Panc1 (cell line): Measurements from ENCODE around the gene PNRC1. TPM values are rescaled to one million over a fixed set of nuclear protein-coding genes. Genes with fewer than 3 reads are reported as not detected.

Experiments
- ATAC-seq: fragments of 200-7000 bp; cut with Tn5 transposase; 2 replicates; pipeline ENCODE4 v1.9.1; 2020; ENCODE audit warnings: mild to moderate bottlenecking, moderate library complexity
- BruUV-seq: library from RNA; stranded (reverse); fragments of 400-500 nt; replicated peaks from 2 replicates; lab custom pipeline; 2021; lab: Mats Ljungman, UMichigan
- CTCF ChIA-PET: fragments of 300-600 bp; sonication (Branson Sonifier 250); formaldehyde crosslinking; loops from one replicate; lab custom pipeline; 2022; ENCODE audit warnings: antibody characterized with exemption; lab: Charles Lee
- POLR2A ChIA-PET: fragments of 300-600 bp; sonication (Branson Sonifier 250); formaldehyde crosslinking; loops from one replicate; lab custom pipeline; 2022; ENCODE audit warnings: antibody characterized with exemption; lab: Charles Lee
- DNase-seq: peaks from one replicate; pipeline ENCODE4 v3.0.0-alpha.2; 2010; ENCODE audit warnings: low read depth, low spot score
- H3K27ac ChIP-seq: 2 replicates; pipeline ENCODE4 v1.5.1; 2011; ENCODE audit warnings: mild to moderate bottlenecking, low read length, inconsistent platforms
- H3K27me3 ChIP-seq: fragments of 200-500 bp; sonication (Bioruptor generic); 2 replicates; pipeline ENCODE4 v1.6.0; 2014; ENCODE audit warnings: low read length, inconsistent platforms; ENCODE audit not compliant: control insufficient read depth, insufficient read depth
- H3K36me3 ChIP-seq: fragments of 200-500 bp; sonication (Bioruptor generic); 2 replicates; pipeline ENCODE4 v1.5.1; 2014; ENCODE audit warnings: inconsistent platforms, mild to moderate bottlenecking, low read length, moderate library complexity; ENCODE audit not compliant: control insufficient read depth, insufficient read depth
- H3K4me1 ChIP-seq: 2 replicates; pipeline ENCODE4 v1.5.1; 2011; ENCODE audit warnings: inconsistent platforms, mild to moderate bottlenecking, low read length, moderate library complexity; ENCODE audit not compliant: control insufficient read depth, insufficient read depth
- H3K4me3 ChIP-seq, 2 experiments: 2 replicates each; pipeline ENCODE4 v1.5.1; 2011 to 2012; ENCODE audit warnings: low read depth in 2 of 2, low read length in 2 of 2, mild to moderate bottlenecking in 2 of 2, inconsistent platforms in 1 of 2, moderate library complexity in 1 of 2
- H3K9me3 ChIP-seq: fragments of 200-500 bp; sonication (Bioruptor generic); 2 replicates; pipeline ENCODE4 v1.5.1; 2014; ENCODE audit warnings: low read depth, mild to moderate bottlenecking, inconsistent platforms, low read length, moderate library complexity; ENCODE audit not compliant: control insufficient read depth, insufficient read depth
- CTCF ChIP-seq: fragments of 450-650 bp; IDR thresholded peaks from 2 replicates; pipeline ENCODE4 v1.5.1; 2017; ENCODE audit warnings: mild to moderate bottlenecking
- POLR2AphosphoS5 ChIP-seq: IDR thresholded peaks from 2 replicates; pipeline ENCODE4 v1.6.1; 2012; ENCODE audit warnings: mild to moderate bottlenecking, low read depth, low read length, moderate library complexity
- REST ChIP-seq, 2 experiments: IDR thresholded peaks; 2 replicates each; pipeline ENCODE4 v1.6.1; 2011 to 2012; ENCODE audit warnings: low read depth in 2 of 2, control low read depth in 1 of 2, low read length in 1 of 2, mild to moderate bottlenecking in 1 of 2, moderate library complexity in 1 of 2; ENCODE audit not compliant: insufficient read depth in 1 of 2
- SIN3A ChIP-seq: IDR thresholded peaks from 2 replicates; pipeline ENCODE4 v1.6.1; 2012; ENCODE audit warnings: low read depth, mild to moderate bottlenecking, low read length, moderate library complexity, borderline replicate concordance; ENCODE audit not compliant: insufficient read depth
- TCF7L2 ChIP-seq: IDR thresholded peaks from 2 replicates; pipeline ENCODE4 v1.6.1; 2011; ENCODE audit warnings: mild to moderate bottlenecking, low read depth, low read length, inconsistent platforms
- in situ Hi-C: cut with HindIII; loops from 2 replicates; pipeline ENCODE4 v1.10.0; 2016; ENCODE audit warnings: low sequenced_read_pairs, low pct_unique_long_range_greater_than_20kb
- intact Hi-C: fragments of 100-400 bp; cut with micrococcal nuclease; formaldehyde crosslinking; loops from one replicate; pipeline ENCODE4 v1.10.0; 2022; ENCODE audit not compliant: unreplicated experiment
- total RNA-seq: library from RNA; stranded (reverse); gene quantifications from one replicate; pipeline ENCODE4 v1.2.1, GENCODE V29; 2021; ENCODE audit not compliant: unreplicated experiment

PNRC1 gene
- total RNA-seq, 1 experiment from 2014 or later = 63.5 TPM

GRCh38 chr6:89118931-89119330 lies 38.4 kb downstream of the PNRC1 start:
- TF ChIP-seq CTCF (no peak), TCF7L2 (no peak), REST (IDR thresholded peaks at IDR 0.05; ENCODE audit: insufficient read depth in 1 of 2, low read depth in 2 of 2, low read length in 1 of 2) (no peak), POLR2AphosphoS5 (no peak), SIN3A (no peak)
- in situ Hi-C loops = no loop called here
- Histone ChIP-seq H3K4me1 (peaks cover 5% of the 10 kb centered on the region; the same call in 1 of the 2 replicates), H3K27me3 (peaks cover 6% of the 10 kb centered on the region; the same call in 1 of the 2 replicates), H3K4me3 (no peak overlapping the region), H3K9me3 (no peaks in the 10 kb centered on the region), H3K27ac (no peak overlapping the region), H3K36me3 (no peaks in the 10 kb centered on the region)
- ChIA-PET POLR2A (no interaction called here), CTCF (no interaction called here)
- ATAC-seq (no peak), DNase-seq (no peak)
- no TSS peak for BruUV-seq
- intact Hi-C loops = no loop called here

- peaks cover 6% of the 10 kb centered on the region; the same call in 1 of the 2 replicates for H3K27me3 ChIP-seq
- no peaks in the 10 kb centered on the region for H3K9me3 ChIP-seq
- DNase-seq (no peak), ATAC-seq (no peak)
- H3K36me3 ChIP-seq = no peaks in the 10 kb centered on the region
- H3K27ac ChIP-seq = no peak overlapping the region
- in situ Hi-C loops = no loop called here
- POLR2A ChIA-PET = no interaction called here
- intact Hi-C loops = loop anchor here (10.0 kb wide), 1 partner anchor 136 kb away; no protein-coding TSS in a partner anchor
- BruUV-seq = no TSS peak
- CTCF ChIA-PET = no interaction called here
- peaks cover 5% of the 10 kb centered on the region; the same call in 1 of the 2 replicates for H3K4me1 ChIP-seq
- H3K4me3 ChIP-seq = no peak overlapping the region
- no peak for TF ChIP-seq TCF7L2
- TF ChIP-seq SIN3A = no peak
- no peak for TF ChIP-seq POLR2AphosphoS5
Observed at GRCh38 chr6:89120371-89120770, 39.8 kb downstream of the PNRC1 start.

- intact Hi-C loops (loop anchor here (1.0 to 10.0 kb wide), 2 partner anchors 120 to 137 kb away; no protein-coding TSS in a partner anchor), in situ Hi-C loops (no loop called here)
- CTCF ChIA-PET = interaction anchor here (0.6 kb wide), 1 partner anchor 61 kb away, joined by 5 read pairs; no protein-coding TSS in a partner anchor
- no peak for TF ChIP-seq CTCF
- no peak for TF ChIP-seq REST (IDR thresholded peaks at IDR 0.05; ENCODE audit: insufficient read depth in 1 of 2, low read depth in 2 of 2, low read length in 1 of 2)
- no peak for TF ChIP-seq SIN3A
- TF ChIP-seq POLR2AphosphoS5 = no peak
- no peak for TF ChIP-seq TCF7L2
- H3K9me3 ChIP-seq = no peaks in the 10 kb centered on the region
- no peak for ATAC-seq
- no peak overlapping the region for H3K4me3 ChIP-seq
- no TSS peak for BruUV-seq
- H3K4me1 ChIP-seq = peaks cover 2% of the 10 kb centered on the region; the same call in 1 of the 2 replicates
- H3K36me3 ChIP-seq = no peaks in the 10 kb centered on the region
- DNase-seq = no peak
- H3K27ac ChIP-seq = no peak overlapping the region
- peaks cover 2% of the 10 kb centered on the region; the same call in 1 of the 2 replicates for H3K27me3 ChIP-seq
- POLR2A ChIA-PET = no interaction called here
Observed at GRCh38 chr6:89121934-89122333, 41.4 kb downstream of the PNRC1 start.
